Measurements from ENCODE around the gene ARPC2.
A peak's percentile ranks its signal among the peaks of the same experiment; 100 is the strongest.

Gene ARPC2

DNA sequence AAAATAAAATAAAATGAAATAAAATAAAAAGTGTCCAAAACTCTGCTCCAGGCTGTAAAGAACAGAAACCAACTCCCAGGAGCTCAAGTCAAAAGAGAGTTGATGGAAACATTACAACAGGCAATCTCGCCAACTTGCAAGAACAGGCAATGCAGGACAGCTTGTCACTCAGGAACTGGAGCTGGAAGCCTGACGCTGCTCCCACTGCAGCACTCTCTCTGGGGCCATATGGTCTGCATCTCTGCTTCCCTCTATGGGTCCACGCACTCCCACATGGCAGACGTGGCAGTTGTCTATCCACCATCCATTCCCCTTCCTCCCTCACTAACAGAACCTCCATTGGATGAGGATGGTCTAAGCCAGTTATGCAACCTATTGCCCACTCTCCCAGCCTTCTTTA, 23.3 kb upstream of the ARPC2 start:
- H3K27me3 Mint-ChIP-seq = peaks cover 9% of the 10 kb centered on the region
- H3K4me3 Mint-ChIP-seq = no peak overlapping the region
- H3K4me1 Mint-ChIP-seq = no peaks in the 10 kb centered on the region
- no peak for ATAC-seq
- no peaks in the 10 kb centered on the region for H3K36me3 Mint-ChIP-seq
- no peak overlapping the region for H3K27ac Mint-ChIP-seq
- H3K9me3 Mint-ChIP-seq = no peaks in the 10 kb centered on the region

DNA sequence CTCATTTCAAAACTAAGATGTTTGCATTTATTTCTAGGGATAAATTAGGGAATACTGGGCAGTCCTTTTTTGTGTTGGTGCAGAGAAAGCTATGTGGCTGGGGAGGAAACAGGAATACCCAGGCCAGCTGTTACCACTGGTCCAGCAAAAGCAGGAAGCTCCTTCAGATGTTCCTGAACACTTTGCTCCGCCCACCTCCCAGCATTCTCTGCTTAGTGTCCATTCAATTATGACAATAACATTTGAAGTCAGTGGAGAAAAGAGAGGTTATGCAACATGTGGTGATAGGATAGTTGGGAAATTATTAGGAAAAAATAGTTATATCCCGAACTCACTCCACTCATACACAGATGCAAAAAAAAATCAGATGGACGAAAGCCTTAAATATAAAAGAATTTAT, 22.1 kb upstream of the ARPC2 start:
- no peak overlapping the region for H3K27ac Mint-ChIP-seq
- no peaks in the 10 kb centered on the region for H3K9me3 Mint-ChIP-seq
- ATAC-seq = no peak
- peaks cover 9% of the 10 kb centered on the region for H3K27me3 Mint-ChIP-seq
- no peaks in the 10 kb centered on the region for H3K36me3 Mint-ChIP-seq
- no peaks in the 10 kb centered on the region for H3K4me1 Mint-ChIP-seq
- no peak overlapping the region for H3K4me3 Mint-ChIP-seq

DNA sequence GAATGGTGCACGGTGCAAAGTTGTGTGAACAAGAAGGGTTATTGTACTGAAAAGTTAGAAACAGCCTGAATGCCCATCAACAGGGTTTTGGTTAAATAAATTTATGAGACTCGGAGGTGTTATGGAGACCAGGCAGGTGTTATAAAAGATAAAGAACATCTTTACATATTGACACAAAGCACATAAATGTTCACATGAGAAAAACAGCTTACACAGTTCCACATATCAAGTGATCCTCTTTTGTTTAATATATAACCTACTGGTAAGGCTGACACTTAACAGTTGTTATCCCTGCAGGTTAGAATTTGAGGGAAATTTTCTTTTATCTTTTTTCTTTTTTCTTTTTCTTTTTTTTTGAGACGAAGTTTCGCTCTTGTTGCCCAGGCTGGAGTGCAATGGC, 20.0 kb upstream of the ARPC2 start:
- no peaks in the 10 kb centered on the region for H3K9me3 Mint-ChIP-seq
- no peaks in the 10 kb centered on the region for H3K4me1 Mint-ChIP-seq
- ATAC-seq = no peak
- H3K4me3 Mint-ChIP-seq = no peak overlapping the region
- no peaks in the 10 kb centered on the region for H3K36me3 Mint-ChIP-seq
- H3K27me3 Mint-ChIP-seq = peaks cover 9% of the 10 kb centered on the region
- H3K27ac Mint-ChIP-seq = no peak overlapping the region

DNA sequence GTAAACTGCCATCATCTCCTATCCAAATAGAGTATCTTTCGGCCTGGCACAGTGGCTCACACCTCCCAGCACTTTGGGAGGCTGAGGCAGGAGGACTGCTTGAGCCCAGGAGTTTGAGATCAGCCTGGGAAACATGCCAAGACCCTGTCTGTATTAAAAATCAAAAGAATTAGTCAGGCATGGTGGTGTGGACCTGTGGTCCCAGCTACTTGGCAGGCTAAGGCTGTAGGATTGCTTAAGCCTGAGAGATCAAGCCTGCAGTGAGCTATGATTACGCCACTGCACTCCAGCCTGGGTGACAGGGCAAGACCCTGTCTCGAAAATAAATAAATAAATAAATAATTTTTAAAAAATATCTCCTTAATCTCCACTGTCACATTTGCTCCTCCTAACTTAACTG, 14.7 kb upstream of the ARPC2 start:
- no peaks in the 10 kb centered on the region for H3K36me3 Mint-ChIP-seq
- H3K9me3 Mint-ChIP-seq = no peaks in the 10 kb centered on the region
- H3K4me3 Mint-ChIP-seq = no peak overlapping the region
- H3K27ac Mint-ChIP-seq = no peak overlapping the region
- H3K4me1 Mint-ChIP-seq = no peaks in the 10 kb centered on the region
- H3K27me3 Mint-ChIP-seq = peaks cover 9% of the 10 kb centered on the region
- no peak for ATAC-seq

DNA sequence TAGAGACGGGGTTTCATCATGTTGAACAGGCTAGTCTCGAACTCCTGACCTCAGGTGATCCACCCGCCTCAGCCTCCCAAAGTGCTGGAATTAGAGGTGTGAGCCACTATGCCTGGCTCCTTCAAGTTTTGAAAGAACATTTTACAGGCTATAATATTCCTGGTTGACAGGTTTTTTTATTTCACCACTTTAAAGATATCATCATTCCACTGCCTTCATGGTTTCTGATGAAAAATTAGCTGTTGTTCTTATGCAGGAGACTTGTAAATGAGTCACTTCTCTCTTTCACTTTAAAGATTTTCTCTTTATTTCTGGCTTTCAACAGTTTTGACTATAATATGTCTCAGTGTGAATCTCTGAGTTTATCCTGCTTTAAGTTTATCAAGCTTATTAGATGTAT, 7.9 kb upstream of the ARPC2 start:
- H3K27me3 Mint-ChIP-seq = no peaks in the 10 kb centered on the region

DNA sequence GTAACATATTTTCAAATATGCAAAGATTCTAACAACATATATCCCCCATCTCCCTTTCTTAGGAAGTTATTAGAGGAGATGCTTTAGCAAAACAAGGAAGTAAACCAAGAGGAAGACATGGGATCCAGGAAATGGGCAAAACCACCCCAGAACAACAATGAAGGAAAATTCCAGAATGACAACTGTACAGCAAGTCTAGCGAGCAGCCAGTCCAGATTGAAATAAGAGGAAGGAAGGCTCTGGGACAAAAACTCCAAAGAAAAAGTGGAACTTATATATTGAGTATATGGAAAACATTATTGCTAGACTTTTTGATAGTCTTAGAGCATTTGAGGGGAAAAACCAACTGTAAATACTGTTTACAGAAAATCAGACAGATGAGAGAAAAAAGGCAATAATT, 2.9 kb upstream of the ARPC2 start:
- ATAC-seq = no peak
- H3K36me3 Mint-ChIP-seq = peaks cover 20% of the 10 kb centered on the region
- H3K27me3 Mint-ChIP-seq = no peaks in the 10 kb centered on the region
- H3K27ac Mint-ChIP-seq = no peak overlapping the region
- H3K9me3 Mint-ChIP-seq = peaks cover 5% of the 10 kb centered on the region
- H3K4me3 Mint-ChIP-seq = no peak overlapping the region
- peaks cover 6% of the 10 kb centered on the region for H3K4me1 Mint-ChIP-seq

More for the DNA sequence above, 7.9 kb upstream of the ARPC2 start:
- Mint-ChIP-seq H3K4me3 (no peak overlapping the region), H3K27ac (no peak overlapping the region), H3K4me1 (no peaks in the 10 kb centered on the region), H3K36me3 (peaks cover 9% of the 10 kb centered on the region), H3K9me3 (peaks cover 5% of the 10 kb centered on the region)
- ATAC-seq = no peak

DNA sequence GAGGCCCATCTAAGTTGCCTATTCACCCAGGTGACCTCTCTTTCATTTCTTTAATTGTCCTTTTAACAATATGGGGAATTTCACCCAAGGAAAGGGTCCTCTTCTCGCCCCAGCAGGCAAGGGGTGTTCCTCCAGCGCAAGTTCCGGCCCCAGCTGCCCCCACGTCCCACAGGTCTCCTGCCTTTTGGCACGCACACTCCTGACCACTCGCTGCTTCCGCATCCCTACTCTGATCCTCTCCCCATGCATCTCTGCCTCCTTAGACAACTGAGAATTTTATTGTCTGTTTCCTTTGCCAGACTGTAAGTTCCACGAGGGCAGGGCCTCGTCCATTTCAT, 684 bp upstream of the ARPC2 start:
- no peak for ATAC-seq
- no peaks in the 10 kb centered on the region for H3K27me3 Mint-ChIP-seq
- peak overlapping the region; percentile 94 for H3K4me3 Mint-ChIP-seq
- H3K27ac Mint-ChIP-seq = peak overlapping the region; percentile 89
- no peaks in the 10 kb centered on the region for H3K9me3 Mint-ChIP-seq
- H3K36me3 Mint-ChIP-seq = peaks cover 27% of the 10 kb centered on the region
- H3K4me1 Mint-ChIP-seq = peaks cover 23% of the 10 kb centered on the region

DNA sequence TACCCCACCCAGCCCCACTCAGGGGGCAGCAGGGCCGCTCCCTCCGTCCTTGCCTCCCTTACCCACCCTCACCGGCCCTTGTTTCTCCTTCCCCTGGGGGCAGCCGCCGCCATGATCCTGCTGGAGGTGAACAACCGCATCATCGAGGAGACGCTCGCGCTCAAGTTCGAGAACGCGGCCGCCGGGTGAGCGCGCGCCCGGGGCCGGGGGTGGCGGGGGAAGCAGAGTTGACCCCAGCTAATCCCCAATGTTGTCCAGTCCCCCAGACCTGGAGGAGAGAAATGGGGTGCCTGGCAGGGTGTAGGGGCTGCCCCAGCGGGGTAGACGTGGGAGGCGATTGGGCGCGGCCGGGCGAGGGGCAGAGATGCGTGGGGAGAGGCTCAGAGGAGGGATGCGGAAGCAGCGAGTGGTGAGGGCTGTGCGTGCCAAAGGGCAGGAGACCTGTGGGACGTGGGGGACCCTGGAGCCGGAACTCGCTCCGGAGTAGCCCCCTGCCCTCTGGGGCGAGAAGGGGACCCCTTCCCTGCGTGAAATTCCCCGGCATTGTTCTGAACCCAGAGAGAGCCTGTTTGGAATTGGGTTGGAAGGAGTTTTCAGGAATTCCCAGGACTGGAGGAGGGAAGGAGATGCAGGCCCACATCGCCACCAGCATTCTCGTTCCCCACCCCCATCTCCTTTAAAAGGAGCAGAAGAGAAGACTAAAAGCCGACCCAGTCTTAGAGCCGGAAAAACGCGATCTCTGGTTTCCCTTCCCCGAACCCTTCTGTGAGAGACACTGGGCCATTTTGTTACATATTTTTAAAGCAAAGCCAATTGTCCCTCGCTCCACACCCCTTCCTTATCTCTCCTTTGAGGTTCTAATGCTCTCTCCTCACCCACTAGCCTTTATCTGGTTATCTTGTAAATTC, 625 bp downstream of the ARPC2 start:
- H3K27ac Mint-ChIP-seq = peak overlapping the region; percentile 89

DNA sequence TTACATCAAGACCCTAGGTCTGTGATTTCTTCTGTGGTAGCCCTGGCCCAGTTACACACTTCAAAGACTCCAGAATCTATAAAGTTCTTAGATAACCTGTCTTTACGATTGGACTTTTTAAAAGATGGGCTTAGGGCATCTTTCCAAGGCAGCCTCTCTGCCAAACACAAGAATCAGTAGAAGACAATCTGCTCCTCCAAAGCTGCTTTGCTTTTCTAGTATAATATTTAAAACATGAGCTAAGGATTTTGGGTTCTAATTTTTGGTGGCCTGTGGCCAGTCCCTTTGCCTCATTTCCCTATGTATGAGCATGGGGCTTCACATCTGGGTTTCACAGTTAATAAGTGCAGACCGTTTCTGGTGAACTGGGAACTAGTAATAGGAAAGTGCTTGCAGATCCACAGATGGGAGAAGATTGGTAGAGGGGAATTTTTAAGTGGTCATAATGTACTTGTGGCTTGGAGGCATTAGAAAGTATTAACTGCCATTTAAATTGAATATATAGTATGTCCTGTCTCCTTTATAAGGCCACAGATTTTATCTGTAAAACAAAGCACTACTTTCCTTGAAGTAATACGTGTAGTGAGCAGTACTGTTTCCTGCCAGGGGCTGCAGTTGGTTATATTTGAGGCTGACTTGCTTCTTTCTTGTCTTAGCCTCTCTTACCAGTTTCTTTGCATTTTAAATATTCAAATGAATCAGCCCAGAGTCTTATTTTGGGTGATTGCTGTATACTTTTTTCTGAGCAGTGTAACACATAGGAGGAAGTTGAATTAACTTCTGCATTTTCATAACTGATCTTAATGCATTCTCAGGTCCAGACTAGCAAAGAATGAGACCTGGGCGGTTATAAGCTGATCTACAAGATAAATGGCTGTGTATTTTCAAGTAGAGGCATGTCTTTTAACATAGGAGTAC, 1.5 kb downstream of the ARPC2 start:
- H3K4me1 Mint-ChIP-seq = peaks cover 44% of the 10 kb centered on the region
- ATAC-seq = peak; percentile 63
- H3K9me3 Mint-ChIP-seq = no peaks in the 10 kb centered on the region
- H3K4me3 Mint-ChIP-seq = peak overlapping the region; percentile 94
- peak overlapping the region; percentile 89 for H3K27ac Mint-ChIP-seq
- peaks cover 35% of the 10 kb centered on the region for H3K36me3 Mint-ChIP-seq
- H3K27me3 Mint-ChIP-seq = no peaks in the 10 kb centered on the region

More for the DNA sequence above, 625 bp downstream of the ARPC2 start:
- H3K4me3 Mint-ChIP-seq = peak overlapping the region; percentile 94
- peak; percentile 86 for ATAC-seq
- peaks cover 35% of the 10 kb centered on the region for H3K4me1 Mint-ChIP-seq
- no peaks in the 10 kb centered on the region for H3K27me3 Mint-ChIP-seq
- H3K36me3 Mint-ChIP-seq = peaks cover 35% of the 10 kb centered on the region
- no peaks in the 10 kb centered on the region for H3K9me3 Mint-ChIP-seq

DNA sequence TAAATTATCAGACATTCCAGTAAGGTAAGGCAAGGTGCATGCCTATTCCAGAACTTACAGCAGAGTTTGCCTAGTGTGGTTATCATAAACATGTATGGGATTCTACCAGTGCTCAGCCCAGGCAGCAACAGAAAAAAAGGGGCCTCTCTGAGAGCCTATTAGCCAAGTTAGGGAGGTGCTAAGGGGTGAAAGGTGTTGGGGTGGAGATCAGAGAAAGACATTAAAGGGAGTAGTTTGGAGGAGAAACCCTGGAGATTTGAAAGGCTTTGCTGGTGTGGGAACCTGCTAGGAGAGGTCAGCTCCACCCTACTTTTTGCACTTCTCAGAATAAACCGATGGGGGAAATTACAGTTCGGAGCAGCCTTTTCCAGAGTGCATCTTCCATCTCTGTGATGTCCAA, 2.9 kb downstream of the ARPC2 start:
- no peaks in the 10 kb centered on the region for H3K9me3 Mint-ChIP-seq
- peaks cover 44% of the 10 kb centered on the region for H3K36me3 Mint-ChIP-seq
- H3K4me3 Mint-ChIP-seq = peak overlapping the region; percentile 94
- H3K4me1 Mint-ChIP-seq = peaks cover 58% of the 10 kb centered on the region
- no peaks in the 10 kb centered on the region for H3K27me3 Mint-ChIP-seq
- no peak for ATAC-seq
- peak overlapping the region; percentile 89 for H3K27ac Mint-ChIP-seq

DNA sequence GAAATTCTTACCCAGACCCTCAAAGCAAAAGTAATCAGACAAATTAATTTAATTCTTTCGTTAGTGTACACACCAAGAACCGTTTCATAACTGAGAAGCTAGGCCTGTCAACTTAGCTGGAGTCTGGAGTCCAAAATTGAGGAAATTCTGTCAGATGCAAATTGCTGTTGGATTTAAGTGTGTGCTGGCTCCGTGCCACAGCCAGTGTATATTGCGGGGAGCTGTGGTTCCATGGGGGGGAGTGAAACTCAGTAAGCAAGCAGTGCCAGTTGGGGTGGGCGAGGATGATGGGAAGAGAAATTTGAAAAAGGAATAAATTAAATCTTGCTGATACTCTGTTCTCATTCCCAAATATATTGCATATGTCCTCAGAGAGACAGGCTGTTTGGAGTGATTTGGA, 4.0 kb downstream of the ARPC2 start:
- Mint-ChIP-seq H3K4me1 (peaks cover 69% of the 10 kb centered on the region), H3K9me3 (no peaks in the 10 kb centered on the region), H3K36me3 (peaks cover 55% of the 10 kb centered on the region), H3K27ac (peak overlapping the region; percentile 89), H3K4me3 (peak overlapping the region; percentile 94), H3K27me3 (no peaks in the 10 kb centered on the region)
- no peak for ATAC-seq

DNA sequence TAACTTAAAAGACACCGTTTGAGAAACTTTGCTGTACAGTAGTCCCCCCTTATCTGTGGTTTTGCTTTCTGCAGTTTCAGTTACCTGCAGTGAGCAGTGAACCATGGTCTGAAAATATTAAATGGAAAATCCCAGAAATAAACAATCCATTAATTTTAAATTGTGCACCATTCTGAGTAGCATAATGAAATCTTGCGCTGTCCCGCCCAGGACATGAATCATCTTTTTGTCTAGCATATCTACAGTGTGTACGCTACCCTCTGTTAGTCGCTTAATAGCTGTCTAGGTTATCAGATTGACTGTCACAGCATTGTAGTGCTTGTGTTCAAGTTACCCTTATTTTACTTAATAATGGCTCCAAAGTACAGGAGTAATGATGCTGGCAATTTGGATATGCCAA, 6.1 kb downstream of the ARPC2 start:
- Mint-ChIP-seq H3K36me3 (peaks cover 68% of the 10 kb centered on the region), H3K9me3 (no peaks in the 10 kb centered on the region), H3K4me3 (peak overlapping the region; percentile 56), H3K4me1 (peaks cover 84% of the 10 kb centered on the region), H3K27me3 (no peaks in the 10 kb centered on the region), H3K27ac (peak overlapping the region; percentile 89)
- peak; percentile 46 for ATAC-seq

DNA sequence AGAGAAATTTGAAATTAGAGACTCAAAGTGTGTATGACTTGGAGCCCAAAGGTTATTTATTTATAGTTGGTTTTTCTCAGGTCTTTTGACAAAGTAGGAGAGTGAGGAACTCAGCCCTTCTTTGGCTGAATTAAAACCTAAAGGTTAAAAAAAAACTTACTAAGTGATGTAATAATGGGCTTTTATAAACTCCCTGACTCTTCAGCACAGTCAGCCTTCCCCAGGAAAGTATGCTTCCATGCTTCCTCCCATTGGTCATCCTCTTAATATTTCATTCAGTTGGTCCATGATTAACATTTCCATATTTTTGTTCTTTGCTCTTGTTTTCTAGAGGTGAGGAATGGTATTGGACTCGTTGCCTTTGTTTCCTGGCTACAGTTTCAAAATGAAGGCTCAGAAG, 7.2 kb downstream of the ARPC2 start:
- Mint-ChIP-seq H3K27me3 (no peaks in the 10 kb centered on the region), H3K36me3 (peaks cover 73% of the 10 kb centered on the region), H3K4me1 (peaks cover 94% of the 10 kb centered on the region), H3K27ac (peak overlapping the region; percentile 89), H3K4me3 (peak overlapping the region; percentile 70), H3K9me3 (no peaks in the 10 kb centered on the region)
- ATAC-seq = no peak

DNA sequence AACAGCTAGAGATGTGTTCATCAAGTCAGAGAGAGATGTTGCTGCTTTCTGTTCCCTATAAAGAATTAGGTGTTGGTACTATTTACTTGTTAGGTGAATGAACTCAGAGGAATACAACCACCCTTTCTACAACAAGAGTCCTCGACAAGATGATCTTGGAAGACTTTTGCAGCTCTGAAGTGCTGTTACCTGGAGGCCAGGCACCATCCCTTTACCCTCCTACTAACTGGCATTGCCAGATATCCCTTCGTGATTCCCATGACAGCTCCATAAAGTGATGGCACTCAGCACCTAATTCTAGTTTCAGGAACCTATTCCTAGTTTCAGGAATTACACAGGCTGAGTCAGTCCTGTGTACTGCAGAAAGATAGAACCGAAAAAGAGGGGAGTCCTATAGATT, 9.9 kb downstream of the ARPC2 start:
- H3K27ac Mint-ChIP-seq = peak overlapping the region; percentile 74
- no peaks in the 10 kb centered on the region for H3K9me3 Mint-ChIP-seq
- peaks cover 65% of the 10 kb centered on the region for H3K36me3 Mint-ChIP-seq
- H3K4me3 Mint-ChIP-seq = no peak overlapping the region
- no peaks in the 10 kb centered on the region for H3K27me3 Mint-ChIP-seq
- peaks cover 88% of the 10 kb centered on the region for H3K4me1 Mint-ChIP-seq
- no peak for ATAC-seq

DNA sequence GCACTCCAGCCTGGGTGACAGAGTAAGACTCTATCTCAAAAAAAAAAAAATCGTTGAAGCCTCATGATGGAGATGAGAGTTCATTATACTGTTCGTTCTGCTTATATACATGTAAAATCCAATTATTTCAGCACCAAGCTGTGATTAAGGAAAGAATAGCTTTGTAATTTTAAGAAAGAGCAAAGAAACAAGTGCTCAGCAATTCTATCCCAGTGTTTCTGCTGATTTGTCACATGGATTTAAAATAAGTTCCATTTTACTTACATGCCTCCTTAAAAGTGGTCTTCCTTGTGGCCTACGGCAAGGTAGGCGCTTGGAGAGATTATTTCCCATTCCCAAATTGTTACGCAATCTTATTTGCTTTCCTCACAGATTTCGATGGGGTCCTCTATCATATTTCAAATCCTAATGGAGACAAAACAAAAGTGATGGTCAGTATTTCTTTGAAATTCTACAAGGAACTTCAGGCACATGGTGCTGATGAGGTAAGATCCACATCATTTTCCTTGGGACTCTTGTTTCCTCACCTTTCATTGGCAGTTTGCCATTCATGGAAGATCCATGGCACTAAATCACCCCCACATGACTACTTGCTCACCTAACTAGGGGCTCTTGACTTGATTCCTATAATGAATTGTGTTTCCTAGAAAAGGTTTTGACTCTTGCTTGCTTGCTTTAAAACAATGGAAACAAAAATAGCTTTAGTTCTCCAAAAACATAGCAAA, 11.5 kb downstream of the ARPC2 start:
- ATAC-seq = no peak
- Mint-ChIP-seq H3K27me3 (no peaks in the 10 kb centered on the region), H3K9me3 (no peaks in the 10 kb centered on the region), H3K36me3 (peaks cover 77% of the 10 kb centered on the region), H3K27ac (peak overlapping the region; percentile 74), H3K4me1 (peaks cover 75% of the 10 kb centered on the region), H3K4me3 (peak overlapping the region; percentile 36)

Data from stimulated activated memory B cell treated with anti-CD40 and anti-IgM and Interleukin-4, amounts not matched to agents 10 μg/mL and 1 μg/mL and 100 μg/mL, for 72 hours (primary cell).